ENCODE results near the gene DHFR.

- TF ChIP-seq JUN (IDR thresholded peaks at IDR 0.05) (no peak), CTCF (IDR thresholded peaks at IDR 0.05) (no peak), MYC (IDR thresholded peaks at IDR 0.05; ENCODE audit: borderline replicate concordance, low read length) (no peak), FOXS1 (CRISPR knock-in tag; IDR thresholded peaks at IDR 0.05) (no peak), REST (IDR thresholded peaks at IDR 0.05) (no peak), POLR2A (IDR thresholded peaks at IDR 0.05; ENCODE audit: low read length) (no peak), CHD2 (IDR thresholded peaks at IDR 0.05; ENCODE audit: low read length, partially characterized antibody) (no peak), RAD21 (conservative IDR thresholded peaks at IDR 0.05 in 1 of 2, IDR thresholded peaks at IDR 0.05 in 1 of 2) (no peak), HOXB13 (CRISPR knock-in tag; IDR thresholded peaks at IDR 0.05; ENCODE audit: low read depth) (no peak), EP300 (IDR thresholded peaks at IDR 0.05) (no peak), RARB (CRISPR knock-in tag; IDR thresholded peaks at IDR 0.05) (no peak)
Measured at GRCh38 chr5:80676706-80677105, 21.9 kb upstream of the DHFR start.

Data from A549 (cell line).